GM12874 (cell line): ENCODE measurements around the gene TNIP1.
A peak's percentile ranks its signal among the peaks of the same experiment; 100 is the strongest.

ENCODE experiments used
- CTCF ChIP-seq: IDR thresholded peaks from 2 replicates; pipeline ENCODE4 v1.5.1; 2011; ENCODE audit warnings: low read depth, mild to moderate bottlenecking, control low read depth, low read length, moderate library complexity; ENCODE audit not compliant: insufficient read depth

Gene TNIP1

GRCh38 chr5:151076616-151077015 is 4.2 kb downstream of the TNIP1 start:
- 0 out of 2 replicates have a peak, but pooled peaks have one; percentile 7 for TF ChIP-seq CTCF

- no peak for TF ChIP-seq CTCF
Measured at GRCh38 chr5:151075698-151076331, 5.0 kb downstream of the TNIP1 start.

GRCh38 chr5:151074557-151074956 is 6.3 kb downstream of the TNIP1 start:
- TF ChIP-seq CTCF, result no peak

GRCh38 chr5:151073280-151073679 is 7.6 kb downstream of the TNIP1 start:
- TF ChIP-seq CTCF, result no peak

GRCh38 chr5:151072630-151073025 is 8.2 kb downstream of the TNIP1 start:
- no peak for TF ChIP-seq CTCF

GRCh38 chr5:151071848-151072629 is 8.8 kb downstream of the TNIP1 start:
- no peak for TF ChIP-seq CTCF

GRCh38 chr5:151071021-151071420 is 9.8 kb downstream of the TNIP1 start:
- no peak for TF ChIP-seq CTCF
